Stimulated activated CD8-positive, alpha-beta memory T cell treated with anti-CD3 and anti-CD28 coated beads, Interleukin-2, amount 100 ng/mL, for 1 hour (primary cell): ENCODE results near the gene SYNRG.

Source experiments
- DNase-seq, 2 donors: peaks; one replicate each; pipeline ENCODE4 v3.0.0-alpha.2; 2020; ENCODE audit warnings: low read depth in 2 of 2

The SYNRG gene

DNA sequence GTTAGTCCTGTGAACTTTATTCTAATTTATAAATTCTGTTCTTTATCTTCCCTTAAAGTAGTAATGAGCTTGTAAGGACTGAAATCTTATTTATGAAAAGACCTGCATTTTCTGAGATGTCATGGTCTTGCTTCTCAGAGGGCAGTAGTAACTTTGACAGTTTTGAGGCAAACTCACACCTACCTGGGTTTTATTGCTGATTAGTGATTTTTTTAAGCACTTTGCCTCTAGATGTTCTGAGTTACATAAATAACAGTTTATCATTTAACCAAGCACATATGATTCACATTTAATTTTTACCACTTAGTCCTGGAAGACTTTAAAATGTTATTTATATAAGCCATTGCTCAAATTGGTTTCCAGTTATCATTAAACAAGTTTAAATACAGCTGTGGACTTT, 108.8 kb downstream of the SYNRG start:
- DNase-seq, result no peak

GRCh38 chr17:37494971-37495370, 114.2 kb downstream of the SYNRG start:
- no peak for DNase-seq

DNA sequence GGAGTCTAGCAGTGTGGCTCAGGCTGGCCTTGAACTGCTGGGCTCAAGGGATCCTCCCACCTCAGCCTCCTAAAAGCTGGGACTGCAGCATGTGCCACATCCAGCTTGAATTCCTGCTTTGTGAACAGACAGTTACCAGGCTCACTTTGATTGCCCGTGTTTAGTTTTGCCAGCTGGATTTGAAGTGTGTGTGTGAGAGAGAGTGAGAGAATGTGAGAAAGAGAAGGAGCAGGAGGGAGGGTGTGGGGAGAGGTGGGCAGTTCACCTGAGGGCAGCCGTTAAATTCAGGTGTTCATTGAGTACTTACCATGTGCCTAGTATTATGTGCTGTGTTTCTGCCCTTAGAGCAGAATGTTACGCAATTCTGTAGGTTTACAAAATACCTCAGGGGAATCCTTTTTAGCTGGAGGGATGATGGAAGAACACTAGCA, 114.8 kb downstream of the SYNRG start:
- no peak for DNase-seq

GRCh38 chr17:37493249-37494027, 115.8 kb downstream of the SYNRG start:
- DNase-seq, result no peak

- no peak for DNase-seq
Measured at GRCh38 chr17:37492167-37492566, 117.1 kb downstream of the SYNRG start.

- no peak for DNase-seq
Measured at GRCh38 chr17:37490638-37491614, 118.3 kb downstream of the SYNRG start.

- DNase-seq, result peak; percentile 31 to 55
Measured at GRCh38 chr17:37490022-37490587, 119.1 kb downstream of the SYNRG start.

GRCh38 chr17:37489197-37490001, 119.8 kb downstream of the SYNRG start, which contains the start of gene DUSP14:
TSS of gene DUSP14 (plus strand) at chr17:37489891. CDS start at chr17:37512273, 22,382 bp downstream.
- DNase-seq, result peak; percentile 62 to 71

- DNase-seq, result peak; percentile 10 to 33
Measured at GRCh38 chr17:37488607-37489196, 120.5 kb downstream of the SYNRG start.

GRCh38 chr17:37488009-37488604, 121.1 kb downstream of the SYNRG start:
- DNase-seq, result no peak

- DNase-seq, result no peak
Measured at GRCh38 chr17:37485938-37486570, 123.2 kb downstream of the SYNRG start.

DNA sequence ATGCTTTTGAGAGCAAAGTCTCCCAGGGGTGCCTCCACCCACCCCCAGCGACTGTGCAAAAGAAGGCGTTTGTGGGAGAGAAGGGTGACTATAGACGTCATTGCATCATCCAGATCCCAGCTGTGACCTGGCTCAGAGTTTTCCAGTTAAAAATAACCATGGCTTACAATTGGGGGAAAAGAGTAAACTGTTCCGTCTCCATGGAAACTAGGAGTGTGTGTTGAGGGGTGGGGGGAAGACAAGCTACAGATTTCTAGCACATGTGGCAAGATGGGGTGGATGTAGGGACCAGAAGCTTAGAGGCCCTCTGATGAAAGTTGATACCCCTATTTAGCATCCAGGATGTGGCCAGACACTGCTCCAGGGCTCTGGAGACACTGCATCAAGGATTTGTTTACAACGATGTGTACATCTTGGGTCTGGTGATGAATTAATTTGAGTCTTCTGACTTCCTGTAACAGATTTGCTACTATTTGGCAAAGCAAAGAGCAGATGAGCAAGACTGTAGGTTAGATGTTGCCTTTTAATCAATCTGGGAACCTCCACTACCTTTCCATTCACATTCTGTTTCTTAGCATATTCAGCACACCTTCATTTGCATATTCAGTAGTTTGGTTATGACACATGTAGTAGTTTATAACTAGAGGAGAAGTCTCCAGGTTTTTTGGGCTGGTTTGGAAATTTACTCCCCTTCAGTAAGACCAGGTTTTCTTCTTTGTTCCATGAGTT, 125.7 kb downstream of the SYNRG start:
- DNase-seq, result no peak

GRCh38 chr17:37481001-37481665, 128.1 kb downstream of the SYNRG start:
- DNase-seq, result no peak

DNA sequence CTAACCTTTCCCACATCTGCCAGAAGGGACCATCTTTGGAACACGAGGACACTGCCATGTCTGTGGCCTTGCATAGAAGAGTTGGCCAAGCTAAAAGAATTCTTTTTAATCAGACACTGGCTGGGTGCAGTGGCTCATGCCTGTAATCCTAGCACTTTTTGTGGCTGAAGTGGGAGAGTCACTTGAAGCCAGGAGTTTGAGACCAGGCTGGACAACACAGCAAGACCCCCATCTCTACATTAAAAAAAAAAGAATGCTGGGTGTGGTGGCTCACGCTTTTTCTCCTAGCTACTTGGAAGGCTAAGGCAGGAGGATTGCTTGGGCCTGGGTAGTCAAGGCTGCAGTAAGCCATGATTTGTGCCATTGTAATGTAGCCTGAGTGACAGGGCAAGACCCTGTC, 128.8 kb downstream of the SYNRG start:
- no peak for DNase-seq

DNA sequence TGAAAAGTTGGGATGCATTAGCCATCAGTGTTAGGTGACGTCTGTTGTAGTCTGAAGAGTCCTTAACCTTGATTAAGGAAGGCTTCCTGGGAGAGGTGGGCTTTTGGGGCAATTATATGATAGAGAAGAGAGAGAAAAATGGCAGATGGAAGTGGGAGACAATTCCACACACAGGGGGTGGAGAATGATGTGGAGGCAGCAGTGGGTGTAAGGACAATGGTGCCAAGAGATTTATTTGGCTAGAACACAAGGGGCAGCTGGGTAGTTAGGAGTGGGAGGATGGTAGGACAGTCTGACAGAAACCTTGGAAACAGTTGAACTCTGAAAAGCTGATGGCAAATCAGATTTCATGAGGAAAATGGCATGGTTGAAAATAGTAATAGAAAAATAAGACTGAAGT, 130.2 kb downstream of the SYNRG start:
- no peak for DNase-seq

DNA sequence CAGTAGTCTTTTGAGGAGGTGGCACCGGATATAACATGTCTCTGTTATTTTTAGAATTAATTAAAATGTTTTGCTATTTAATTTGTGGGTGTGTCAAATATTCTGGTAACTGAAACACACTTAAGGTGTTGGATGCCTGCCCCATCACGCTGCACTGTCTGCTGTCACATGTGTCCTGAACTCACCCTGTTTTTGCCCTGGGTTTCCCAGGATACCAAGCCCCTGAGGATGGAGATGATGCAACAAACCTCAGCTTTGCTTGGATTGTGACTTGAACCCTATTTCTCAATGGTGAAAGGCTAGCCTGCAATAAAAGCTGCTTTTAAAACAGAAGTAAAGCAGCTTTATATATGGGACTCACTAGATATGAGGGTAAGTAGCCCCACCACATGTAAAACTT, 131.0 kb downstream of the SYNRG start:
- DNase-seq, result no peak

- no peak for DNase-seq
Measured at GRCh38 chr17:37476431-37477120, 132.6 kb downstream of the SYNRG start.

DNA sequence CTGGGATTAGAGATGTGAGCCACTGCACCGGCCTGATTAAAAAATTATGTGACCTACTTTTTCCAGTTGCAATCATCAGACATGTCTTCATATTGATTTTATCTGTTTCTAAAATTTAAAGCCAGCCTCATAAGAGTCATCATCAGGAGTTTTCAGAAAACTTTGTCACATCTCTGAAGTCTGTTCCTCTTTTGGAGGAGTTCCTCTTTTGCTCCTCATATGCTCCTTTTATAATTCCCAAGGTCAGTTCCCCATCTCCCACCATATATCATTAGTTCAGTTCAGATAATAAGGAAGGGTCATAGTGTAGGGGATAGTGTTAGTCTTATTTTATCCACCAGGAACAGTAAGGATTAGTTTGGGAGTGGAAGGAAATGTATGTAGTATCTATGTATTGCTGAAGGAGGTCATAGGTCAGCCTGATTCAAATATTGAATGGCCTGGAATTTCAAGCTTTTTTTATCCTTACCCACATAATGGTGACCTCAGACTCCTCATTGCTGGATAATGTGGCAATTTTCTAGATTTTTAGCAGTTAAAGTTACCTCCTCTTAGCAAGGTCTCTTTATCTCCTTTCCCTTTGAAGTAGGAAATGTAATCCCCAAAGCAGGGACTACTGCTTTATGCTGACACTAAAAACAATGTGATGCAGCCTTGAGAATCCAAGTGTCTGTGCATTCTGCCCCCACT, 133.3 kb downstream of the SYNRG start:
- DNase-seq, result no peak
